Esophagus squamous epithelium (tissue), 4 donors: ENCODE measurements around the gene MAP7D1.

Experiments
- POLR2A ChIP-seq, 4 donors: fragments of 450-650 bp; IDR thresholded peaks; one replicate each; pipeline ENCODE4 v1.6.1; 2017; ENCODE audit warnings: antibody characterized with exemption in 4 of 4, mild to moderate bottlenecking in 4 of 4, moderate library complexity in 3 of 4
- TF ChIP-seq, protein P1 (sequence below), 6 experiments: fragments of 450-650 bp in 4 of 6; fragments of 200-600 bp in 2 of 6; sonication (generic) in 2 of 6; IDR thresholded peaks; one replicate each; pipeline ENCODE4 v1.5.1; 2016 to 2019; ENCODE audit warnings: antibody characterized with exemption in 6 of 6, mild to moderate bottlenecking in 4 of 6, moderate library complexity in 4 of 6

DNA sequence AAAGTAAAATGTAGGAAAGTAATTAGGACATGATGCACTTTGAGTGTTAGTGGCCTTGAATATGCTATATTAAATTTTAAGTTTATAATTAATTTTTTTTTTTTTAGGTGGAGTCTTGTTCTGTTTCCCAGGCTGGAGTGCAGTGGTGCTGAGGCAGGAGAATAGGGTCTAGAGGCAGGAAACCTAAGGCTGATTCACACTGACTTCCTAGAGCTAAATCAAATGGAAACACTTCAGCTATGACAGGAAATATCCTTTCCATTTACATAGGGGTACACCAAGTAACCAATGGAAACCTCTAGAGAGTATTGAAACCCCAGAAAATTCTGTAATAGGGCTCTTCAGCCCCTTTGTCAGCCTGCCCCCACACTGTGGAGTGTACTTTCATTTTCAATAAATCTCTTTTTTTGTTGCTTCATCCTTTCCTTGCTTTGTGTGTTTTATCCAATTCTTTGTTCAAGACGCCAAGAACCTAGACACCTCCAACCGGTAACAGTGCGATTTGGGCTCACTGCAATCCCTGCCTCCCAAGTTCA is 50.4 kb downstream of the MAP7D1 start:
- TF ChIP-seq, protein P1, sequence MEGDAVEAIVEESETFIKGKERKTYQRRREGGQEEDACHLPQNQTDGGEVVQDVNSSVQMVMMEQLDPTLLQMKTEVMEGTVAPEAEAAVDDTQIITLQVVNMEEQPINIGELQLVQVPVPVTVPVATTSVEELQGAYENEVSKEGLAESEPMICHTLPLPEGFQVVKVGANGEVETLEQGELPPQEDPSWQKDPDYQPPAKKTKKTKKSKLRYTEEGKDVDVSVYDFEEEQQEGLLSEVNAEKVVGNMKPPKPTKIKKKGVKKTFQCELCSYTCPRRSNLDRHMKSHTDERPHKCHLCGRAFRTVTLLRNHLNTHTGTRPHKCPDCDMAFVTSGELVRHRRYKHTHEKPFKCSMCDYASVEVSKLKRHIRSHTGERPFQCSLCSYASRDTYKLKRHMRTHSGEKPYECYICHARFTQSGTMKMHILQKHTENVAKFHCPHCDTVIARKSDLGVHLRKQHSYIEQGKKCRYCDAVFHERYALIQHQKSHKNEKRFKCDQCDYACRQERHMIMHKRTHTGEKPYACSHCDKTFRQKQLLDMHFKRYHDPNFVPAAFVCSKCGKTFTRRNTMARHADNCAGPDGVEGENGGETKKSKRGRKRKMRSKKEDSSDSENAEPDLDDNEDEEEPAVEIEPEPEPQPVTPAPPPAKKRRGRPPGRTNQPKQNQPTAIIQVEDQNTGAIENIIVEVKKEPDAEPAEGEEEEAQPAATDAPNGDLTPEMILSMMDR (IDR thresholded peaks at IDR 0.05) = no peak
- no peak for TF ChIP-seq POLR2A (IDR thresholded peaks at IDR 0.05)
